Fibroblast of skin of right quadriceps (primary cell): ENCODE results near the gene CBX8.
A peak's percentile ranks its signal among the peaks of the same experiment; 100 is the strongest.

Source experiments
- DNase-seq: peaks from one replicate; pipeline ENCODE4 v3.0.0-alpha.2; 2013

CBX8 gene

DNA sequence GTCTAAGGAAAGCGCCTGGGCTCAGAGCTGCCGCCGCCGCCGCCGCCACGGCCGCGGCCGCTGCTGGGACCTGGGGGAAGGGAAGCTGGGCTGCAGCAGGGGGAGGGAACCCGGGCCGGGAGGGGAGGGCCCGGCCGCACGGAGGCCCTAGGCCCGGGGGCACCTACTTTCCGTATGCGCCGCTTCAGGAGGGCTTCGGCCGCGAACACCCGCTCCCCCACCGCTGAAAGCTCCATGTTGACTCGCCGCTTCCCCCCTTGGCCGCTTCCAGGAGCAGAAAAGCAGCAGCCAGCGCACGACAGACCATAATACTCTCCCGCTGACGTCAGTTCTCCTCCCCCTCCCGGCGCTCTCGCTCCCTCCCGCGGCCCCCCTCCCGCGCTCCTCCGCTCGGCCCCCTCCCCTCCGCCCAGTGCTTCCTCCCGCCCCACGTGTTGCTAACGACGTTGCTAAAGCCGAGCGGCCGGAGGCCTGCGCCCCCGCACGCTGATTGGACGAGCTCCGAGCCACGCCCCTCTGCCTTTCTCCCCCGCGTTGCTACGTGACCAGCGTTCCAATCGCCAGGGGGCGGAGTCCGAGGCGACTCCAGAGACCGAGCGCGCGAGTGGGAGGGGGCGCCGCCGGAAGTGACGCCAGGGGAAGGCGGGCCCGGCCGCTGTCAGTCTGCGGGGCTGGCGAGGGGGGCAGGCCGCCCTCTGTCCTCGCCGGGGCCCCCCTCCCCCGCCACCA lies at the start of gene CBX8:
Gene CBX8, minus strand, starts transcription at position 315 of the 729 bp plus-strand sequence. Its CDS starts 79 bp downstream, at position 236.
- peak; percentile 99 for DNase-seq

DNA sequence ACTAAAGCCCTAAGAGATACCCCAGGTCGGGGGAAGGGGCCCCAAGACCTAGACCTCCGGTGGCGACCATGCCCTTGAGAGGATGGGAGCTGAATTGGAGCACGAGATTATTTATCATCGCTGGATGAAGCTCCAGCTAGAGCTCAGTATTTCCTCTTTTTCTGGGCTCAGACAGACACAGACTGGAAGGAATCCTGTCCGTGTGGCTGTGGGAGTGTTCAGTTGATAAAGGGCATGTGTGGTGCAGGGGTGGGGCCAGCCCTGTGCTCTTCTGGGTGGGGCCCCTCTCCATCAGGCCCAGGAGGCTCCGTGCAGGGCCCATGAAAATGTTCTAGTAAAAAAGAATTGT lies 48.7 kb upstream of the CBX8 start:
- DNase-seq = no peak

DNA sequence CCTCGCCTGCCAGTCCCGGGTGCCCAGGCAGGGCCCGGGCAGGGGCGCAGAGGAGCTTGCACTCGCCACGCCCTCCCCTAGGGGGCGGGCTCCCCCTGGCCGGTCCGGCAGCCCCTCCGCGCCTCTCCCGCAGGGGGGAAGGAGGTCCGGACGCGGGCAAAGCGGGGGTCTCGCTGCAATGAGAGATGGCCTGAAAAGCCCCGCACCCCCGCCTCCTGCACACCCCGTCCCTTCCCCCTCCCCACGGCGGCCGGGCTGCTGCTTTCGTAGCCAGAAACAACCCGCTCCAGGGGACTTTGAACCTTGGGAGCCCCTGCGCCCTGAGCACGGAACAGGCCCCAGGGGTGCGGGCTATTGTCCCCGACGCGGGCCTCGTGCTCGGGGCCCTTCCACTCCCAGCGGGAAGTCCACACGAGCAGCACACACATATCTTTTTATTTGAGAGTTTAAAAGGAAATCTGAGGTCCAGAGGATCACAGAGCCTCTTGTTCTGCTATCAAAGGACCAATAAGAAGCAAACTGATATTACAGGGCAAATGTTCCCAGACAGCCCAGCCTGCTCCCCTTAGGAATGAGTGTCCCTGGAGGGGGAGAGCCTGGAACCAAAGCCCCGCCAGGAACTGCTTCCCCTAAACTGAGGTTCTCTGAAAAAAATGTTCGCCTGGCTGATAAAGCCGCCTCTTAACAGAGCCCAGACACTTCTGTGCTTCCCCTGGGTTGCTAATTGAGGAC lies 48.2 kb upstream of the CBX8 start:
- DNase-seq = no peak

DNA sequence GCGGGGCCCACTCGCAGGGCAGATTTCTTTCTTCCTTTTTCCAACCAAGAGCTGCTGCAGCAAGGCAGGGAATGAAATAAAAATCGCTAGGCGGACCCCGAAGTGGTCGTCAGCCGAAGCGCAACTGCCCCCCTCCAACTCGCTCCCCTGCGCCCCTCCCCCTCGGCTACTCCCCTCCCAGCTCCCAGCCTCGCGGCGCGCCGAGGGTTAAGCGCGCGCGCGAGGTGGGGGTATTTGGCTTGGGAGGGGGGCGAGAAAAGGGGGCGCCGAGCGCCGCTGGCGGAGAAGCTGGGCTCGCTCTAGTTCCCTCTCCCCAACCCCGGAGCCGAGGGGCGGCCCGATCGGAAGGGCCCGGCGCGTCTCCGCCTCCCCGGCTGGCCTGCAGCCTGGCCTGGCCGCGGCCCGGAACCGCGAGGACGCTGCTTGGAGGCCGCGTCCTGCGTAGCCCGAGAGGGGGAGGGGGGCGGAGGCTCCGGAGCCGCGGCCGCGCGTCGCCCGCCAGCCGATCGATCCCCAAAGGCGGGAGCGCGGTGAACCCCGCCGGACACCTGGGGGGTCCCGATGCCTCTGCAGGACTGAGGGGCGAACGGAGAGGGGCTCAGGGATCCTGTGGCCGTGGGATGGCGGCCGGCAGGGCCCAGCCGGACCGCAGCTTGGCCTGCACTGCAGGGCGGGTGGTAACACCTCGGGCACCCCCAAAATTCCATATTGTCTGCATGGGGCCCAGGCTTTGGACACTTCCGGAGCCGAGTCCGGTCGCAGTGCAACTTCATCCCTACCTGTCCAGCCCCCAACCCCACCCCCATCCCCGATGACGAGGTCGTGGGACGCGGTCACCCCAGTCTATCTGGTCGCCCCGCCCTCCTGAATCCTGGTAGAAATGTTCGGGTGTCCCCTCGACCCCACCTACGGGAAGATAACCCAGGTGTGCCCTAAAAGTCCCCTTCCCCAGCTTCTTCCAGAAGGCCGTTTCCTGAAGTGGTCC lies 47.2 kb upstream of the CBX8 start:
- DNase-seq = peak; percentile 35

DNA sequence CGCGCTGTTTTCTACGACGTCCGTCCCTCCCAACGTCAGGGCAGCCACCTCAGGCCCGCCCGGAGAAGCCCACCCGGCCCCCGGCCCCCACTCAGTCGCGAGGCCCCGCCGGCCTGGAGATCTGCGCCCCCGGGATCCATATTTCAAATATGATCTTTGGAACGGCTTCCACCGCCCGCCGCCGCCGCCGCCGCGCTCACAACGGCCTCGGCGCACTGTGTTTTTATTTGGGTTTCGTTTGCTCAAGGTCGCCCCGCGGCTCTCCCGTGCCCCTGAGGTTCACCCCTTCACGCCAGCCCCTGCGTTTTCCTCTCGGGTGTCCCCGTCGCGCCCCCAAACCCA lies 46.6 kb upstream of the CBX8 start:
- no peak for DNase-seq

DNA sequence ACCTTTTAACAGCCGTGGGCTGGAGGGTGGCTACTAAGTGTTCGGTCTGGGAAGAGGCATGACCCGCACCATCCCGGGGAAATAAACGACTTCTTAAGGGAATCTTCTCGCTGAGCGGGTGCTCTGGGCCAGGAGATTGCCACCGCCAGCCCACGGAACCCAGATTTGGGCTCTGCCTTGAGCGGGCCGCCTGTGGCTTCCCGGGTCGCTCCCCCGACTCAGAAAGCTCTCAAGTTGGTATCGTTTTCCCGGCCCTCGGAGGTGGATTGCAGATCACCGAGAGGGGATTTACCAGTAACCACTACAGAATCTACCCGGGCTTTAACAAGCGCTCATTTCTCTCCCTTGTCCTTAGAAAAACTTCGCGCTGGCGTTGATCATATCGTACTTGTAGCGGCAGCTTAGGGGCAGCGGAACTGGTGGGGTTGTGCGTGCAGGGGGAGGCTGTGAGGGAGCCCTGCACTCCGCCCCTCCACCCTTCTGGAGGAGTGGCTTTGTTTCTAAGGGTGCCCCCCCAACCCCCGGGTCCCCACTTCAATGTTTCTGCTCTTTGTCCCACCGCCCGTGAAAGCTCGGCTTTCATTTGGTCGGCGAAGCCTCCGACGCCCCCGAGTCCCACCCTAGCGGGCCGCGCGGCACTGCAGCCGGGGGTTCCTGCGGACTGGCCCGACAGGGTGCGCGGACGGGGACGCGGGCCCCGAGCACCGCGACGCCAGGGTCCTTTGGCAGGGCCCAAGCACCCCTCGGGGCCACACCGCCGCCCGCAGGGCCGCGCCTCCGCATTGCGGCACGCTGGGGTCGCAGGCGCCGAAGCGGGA lies 46.0 kb upstream of the CBX8 start:
- DNase-seq = no peak

DNA sequence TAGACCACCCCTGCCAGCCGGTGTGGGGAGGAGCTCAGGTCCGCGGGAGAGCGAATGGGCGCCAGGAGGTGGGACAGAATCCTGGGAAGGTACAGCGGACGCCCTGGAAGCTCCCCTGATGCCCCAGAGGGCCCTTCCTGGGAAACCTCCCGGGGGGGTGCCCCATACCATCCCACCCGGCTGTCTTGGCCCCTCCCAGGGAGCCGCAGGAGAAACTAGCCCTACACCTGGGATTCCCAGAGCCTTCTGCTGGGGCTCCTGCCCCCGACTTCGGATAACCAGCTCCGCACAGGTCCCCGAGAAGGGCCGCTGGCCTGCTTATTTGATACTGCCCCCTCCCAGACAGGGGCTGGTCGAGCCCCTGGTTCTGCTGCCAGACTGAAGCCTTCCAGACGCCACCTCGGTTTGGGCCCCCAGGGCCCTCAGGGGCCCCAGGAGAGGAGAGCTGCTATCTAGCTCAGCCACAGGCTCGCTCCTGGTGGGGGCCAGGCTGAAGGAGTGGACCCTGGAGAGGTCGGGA lies 45.3 kb upstream of the CBX8 start:
- DNase-seq = no peak

DNA sequence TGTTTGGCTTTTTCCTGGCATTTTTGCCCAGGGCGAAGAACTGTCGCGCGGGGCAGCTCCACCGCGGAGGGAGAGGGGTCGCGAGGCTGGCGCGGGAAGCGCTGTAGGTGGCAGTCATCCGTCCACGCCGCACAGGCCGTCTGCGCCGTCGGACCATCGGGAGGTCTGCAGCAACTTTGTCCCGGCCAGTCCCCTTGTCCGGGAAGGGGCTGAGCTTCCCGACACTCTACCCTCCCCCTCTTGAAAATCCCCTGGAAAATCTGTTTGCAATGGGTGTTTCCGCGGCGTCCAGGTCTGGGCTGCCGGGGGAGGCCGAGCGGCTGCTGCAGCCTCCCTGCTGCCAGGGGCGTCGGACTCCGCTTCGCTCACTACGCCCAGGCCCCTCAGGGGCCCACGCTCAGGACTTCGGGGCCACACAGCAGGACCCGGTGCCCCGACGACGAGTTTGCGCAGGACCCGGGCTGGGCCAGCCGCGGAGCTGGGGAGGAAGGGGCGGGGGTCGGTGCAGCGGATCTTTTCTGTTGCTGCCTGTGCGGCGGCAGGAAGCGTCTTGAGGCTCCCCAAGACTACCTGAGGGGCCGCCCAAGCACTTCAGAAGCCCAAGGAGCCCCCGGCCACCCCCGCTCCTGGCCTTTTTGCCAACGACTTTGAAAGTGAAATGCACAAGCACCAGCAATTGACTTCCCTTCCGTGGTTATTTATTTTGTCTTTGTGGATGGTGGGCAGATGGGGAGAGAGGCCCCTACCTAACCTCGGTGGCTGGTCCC lies 44.7 kb upstream of the CBX8 start:
- DNase-seq = no peak

DNA sequence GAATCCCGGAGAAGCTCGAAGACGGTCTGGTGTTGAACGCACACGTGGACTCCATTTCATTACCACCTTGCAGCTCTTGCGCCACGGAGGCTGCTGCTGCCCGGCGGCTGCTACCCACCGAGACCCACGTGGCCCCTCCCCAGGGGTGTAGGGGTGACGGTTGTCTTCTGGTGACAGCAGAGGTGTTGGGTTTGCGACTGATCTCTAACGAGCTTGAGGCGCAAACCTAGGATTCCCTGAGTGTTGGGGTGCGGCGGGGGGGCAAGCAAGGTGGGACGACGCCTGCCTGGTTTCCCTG lies 44.1 kb upstream of the CBX8 start:
- DNase-seq = no peak

DNA sequence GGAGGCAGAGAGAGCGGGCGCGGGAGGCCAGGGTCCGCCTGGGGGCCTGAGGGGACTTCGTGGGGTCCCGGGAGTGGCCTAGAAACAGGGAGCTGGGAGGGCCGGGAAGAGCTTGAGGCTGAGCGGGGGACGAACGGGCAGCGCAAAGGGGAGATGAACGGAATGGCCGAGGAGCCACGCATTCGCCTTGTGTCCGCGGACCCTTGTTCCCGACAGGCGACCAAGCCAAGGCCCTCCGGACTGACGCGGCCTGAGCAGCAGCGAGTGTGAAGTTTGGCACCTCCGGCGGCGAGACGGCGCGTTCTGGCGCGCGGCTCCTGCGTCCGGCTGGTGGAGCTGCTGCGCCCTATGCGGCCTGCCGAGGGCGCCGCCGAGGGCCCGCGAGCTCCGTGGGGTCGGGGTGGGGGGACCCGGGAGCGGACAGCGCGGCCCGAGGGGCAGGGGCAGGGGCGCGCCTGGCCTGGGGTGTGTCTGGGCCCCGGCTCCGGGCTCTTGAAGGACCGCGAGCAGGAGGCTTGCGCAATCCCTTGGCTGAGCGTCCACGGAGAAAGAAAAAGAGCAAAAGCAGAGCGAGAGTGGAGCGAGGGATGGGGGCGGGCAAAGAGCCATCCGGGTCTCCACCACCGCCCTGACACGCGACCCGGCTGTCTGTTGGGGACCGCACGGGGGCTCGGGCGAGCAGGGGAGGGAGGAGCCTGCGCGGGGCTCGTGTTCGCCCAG lies 43.6 kb upstream of the CBX8 start:
- DNase-seq = peak; percentile 36

DNA sequence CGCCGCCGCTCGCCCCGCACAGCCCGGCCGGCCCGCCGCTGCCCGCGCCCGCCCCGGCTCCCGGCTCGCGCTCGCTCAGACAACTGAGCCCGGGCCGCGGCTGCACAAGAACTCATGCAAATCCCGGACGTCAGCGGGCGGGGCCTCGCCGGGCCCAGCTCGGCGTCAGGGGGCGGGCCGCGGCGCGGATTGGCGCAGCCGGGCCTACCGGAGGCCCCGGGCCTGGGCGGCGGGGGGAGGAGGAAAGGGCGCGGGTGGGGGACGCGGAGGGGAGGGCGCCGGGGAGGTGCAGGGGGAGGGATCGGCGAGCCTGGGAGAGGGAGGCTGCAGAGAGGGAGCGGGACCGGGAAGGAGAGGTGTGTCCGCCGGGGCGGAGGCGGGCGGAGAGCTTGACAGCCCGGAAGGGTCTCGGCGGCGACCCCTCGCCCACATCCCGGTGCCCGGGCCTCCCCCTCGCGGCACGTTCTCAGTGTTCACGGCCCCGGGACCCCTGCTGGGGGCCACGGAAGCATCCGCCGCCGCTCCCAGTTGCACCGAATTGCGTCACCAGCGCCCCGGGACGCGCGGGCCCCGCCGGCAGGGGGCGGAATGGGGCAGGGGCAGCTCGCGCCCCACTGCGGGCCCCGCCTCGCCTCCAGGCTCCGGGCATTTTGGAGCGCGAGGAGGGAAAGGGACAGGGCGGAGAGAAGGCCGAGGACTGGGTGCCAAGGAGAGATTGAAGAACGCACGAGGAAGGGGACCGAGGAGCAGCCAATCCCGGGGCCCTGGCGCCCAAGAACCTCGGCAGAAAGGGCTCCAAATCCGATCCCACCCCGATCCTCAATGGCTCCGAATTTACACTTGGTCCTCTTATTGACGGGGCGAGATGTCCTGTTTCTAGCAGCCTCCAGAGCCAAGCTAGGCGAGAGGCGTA lies 42.7 kb upstream of the CBX8 start, which contains the start of gene CBX4:
Gene CBX4, minus strand, starts transcription at position 85 of the 913 bp plus-strand sequence. CDS start 189 bp downstream, outside the sequence.
- peak; percentile 94 for DNase-seq

DNA sequence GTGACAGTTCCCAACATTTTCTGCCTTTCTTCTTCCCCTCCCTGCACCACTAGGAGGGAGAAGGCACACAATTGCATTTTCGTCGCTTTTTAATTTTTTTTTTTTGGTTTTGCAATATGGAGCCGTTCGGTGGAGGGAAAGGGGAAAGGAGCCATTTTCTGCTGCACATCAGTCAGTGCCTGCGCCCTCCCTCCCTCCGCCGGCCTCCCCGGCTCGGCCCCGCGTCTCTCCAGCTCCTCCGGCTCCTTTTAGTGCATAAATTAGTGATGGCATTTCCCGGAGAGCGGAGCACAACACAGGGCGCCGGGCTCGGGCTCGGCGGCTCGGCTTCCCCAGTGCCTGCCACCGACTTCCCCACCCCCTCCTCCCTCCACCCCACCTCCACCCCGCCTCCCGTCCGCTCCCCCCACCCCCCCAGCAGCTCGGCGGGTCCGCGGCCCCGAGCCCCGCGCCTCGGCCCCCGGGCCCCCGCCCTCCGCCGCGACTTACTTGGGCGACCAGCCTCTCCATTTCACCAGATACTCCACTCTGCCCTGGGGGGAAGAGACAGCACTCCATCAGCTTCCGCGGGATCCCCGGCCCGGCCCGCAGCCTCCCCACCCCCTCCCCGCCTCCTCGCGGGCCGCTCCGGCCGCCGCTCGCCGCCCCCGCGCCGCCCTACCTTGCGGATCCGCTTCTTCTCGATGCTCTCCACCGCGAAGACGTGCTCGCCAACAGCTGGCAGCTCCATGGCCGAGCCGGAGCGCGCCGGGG lies 41.8 kb upstream of the CBX8 start:
- DNase-seq = peak; percentile 58

DNA sequence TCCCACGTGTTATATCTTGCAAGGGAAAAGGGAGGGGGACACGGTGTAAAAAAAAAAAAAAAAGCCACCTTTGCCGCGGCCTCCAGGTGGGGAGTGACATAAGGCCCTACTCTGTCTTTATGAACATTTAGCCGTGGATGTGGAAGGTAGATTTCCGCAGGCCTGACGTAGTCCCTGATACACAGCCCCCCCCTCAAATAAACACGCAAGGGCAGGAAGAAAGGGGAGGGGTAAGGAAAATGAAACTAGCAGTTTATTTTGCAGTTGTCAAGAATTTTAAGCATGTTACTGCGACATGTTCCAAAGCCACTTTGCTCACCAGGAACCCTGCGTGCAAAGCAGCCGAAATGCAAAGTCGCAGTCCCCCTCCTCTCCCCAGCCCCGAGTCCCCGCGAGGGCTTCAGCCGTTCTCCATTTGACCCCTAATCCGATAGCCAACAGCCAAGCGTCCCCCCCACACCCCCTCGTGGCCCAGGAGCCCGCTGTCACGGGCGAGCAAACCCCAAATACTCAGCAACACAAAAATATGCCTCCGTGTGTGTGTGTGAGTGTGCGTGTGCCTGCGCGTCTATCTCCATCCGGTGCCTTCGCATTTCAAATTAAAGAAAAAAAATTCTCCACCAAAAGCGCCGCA lies 41.1 kb upstream of the CBX8 start:
- DNase-seq = no peak

DNA sequence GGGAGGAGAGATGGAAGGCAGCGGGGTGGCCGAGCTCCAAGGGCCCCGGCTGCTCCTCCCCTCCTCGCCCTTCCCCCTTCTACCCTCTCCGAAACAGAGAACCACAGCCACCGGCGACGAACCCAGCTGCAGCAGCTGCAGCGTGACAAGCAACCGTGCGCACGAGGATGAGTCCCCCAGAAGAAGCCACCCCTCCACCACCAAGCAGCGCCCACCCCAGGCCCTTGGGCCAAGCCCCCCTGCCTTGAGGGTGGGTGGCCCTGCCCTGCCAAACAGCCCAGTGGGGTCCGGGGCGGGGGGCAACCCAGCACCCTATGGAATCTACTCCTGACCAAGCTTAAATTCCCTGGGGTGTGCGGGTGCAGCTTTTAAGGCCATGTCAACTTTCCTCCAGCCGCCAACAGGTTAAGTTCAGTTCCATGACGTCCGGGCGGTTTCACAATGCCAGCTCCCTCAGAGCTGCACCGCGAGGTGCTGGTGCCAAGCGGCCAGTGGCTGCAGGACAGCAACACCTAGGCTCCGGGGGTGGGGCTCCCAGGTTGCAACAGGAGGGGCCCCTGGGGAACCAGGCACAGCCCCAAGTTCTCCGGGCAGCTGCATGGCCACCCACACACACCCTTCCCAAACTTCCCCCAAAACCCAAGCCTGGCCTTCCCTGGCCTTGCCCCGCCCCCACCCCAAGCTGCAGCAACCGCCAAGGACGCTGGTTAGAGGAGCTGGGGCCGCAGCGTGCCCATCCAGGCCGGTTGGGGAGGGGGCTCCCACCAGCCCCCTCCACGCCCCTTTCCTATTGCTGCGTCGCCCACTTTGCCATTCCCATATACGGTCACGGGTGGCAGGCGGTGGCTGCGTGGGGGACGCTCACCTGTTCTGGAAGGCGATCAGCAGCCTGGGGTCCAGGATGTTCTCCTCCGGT lies 40.4 kb upstream of the CBX8 start:
- DNase-seq = peak; percentile 45

DNA sequence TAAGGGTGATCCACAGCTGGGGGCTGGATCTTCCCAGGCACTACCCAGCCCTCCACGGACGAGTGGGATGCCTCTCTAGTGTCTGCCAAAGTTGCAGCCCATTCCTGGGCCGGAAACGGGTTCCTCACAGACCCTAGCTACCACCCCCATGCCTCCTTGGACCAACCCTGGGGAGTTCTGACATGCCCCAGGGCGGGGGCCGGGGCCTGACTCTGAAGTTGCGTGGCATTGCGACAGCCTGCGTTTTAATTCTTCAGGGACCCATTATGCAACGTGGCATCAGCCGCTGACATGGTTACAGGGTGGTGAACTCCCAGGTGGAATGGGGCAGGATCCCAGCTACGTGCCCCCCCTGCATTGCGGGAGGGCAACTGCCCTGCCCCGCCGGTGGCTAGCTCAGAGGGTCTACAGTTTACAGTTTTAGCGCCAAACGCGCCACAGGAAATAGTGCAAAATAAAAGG lies 39.7 kb upstream of the CBX8 start:
- DNase-seq = peak; percentile 39

DNA sequence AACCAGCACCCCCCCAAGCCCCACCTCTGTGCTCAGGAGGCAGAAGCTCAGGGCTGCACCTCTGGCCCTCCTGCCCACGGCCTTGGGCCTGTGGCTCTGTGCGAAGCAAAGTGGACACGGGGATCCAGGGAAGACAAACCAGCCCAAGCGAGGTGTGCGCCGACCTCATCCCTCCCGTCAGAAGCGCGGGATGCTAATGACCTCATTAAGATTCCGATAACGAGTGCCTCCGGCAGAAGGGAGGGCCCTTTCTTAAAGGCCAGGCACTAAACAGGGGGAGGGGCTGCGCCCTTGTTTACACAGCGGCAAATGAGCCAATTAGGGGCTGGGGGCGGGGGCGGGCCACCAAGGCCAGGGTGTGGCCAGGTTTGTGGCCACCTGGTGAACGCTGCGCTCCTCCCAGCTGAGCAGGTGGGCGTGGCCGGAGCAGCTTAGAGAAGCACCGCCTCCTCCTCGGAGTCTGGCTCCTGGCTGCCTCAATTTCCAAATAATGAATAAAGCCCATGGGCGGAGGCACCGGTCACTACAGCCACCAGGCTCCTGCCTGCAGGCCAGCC lies 39.2 kb upstream of the CBX8 start:
- DNase-seq = no peak

DNA sequence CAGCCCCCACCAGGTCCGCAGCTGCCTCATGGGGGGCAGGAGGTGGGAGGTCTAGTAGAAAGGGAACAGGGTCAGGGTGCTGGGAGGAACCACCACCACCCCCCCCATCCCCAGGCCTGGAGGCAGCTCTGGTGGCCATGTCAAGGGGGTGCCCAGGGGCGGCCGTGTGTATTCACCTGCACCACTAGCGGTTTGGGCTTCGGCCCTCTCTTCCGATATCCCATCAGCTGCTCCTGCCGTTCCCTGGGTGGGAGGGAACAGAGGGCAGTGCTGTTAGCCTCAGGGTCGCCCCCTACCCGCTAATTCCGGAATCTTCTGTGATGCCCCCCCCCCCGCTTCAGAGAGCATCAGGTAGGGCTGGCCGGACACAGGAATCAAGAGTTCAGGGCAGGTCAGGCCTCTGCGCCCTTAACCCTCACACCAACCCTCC lies 38.6 kb upstream of the CBX8 start:
- no peak for DNase-seq
